Measurements from ENCODE around the gene PRKG1.

Gene PRKG1

DNA sequence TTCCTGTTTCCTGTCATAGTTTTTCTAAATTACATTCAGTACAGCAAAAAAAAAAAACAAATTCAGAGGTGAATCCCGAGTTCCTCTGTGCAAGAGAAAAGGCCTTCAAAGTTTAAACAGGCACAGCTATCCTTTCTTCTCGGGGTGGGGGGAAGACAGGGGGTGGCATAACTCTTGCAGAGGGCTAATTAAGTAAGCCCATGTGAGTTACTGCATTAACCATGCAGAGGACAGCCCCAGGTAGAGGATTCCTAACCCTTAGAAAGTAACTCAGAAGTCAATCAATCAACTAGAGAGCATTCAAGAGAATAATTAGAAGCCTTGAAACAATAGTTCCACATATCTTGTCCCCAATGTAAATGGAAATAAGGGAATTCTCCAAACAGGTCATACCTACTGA, 454.2 kb downstream of the PRKG1 start:
- Histone ChIP-seq H3K36me3 (ENCODE audit: control insufficient read depth, low read length) (no peaks in the 10 kb centered on the region), H3K27ac (ENCODE audit: low read depth, low read length) (no peak overlapping the region), H3K4me3 (ENCODE audit: low read length) (no peak overlapping the region), H3K27me3 (ENCODE audit: control insufficient read depth, low read length) (no peaks in the 10 kb centered on the region; the same call in 1 of the 2 replicates), H3K4me1 (ENCODE audit: control insufficient read depth, low read length) (no peaks in the 10 kb centered on the region), H3F3A (ENCODE audit: control insufficient read depth, insufficient read depth) (no peaks in the 10 kb centered on the region), H3K4me2 (ENCODE audit: low read length) (no peak overlapping the region), H3K9me3 (ENCODE audit: control insufficient read depth, insufficient read depth, low read length) (no peaks in the 10 kb centered on the region), H3K79me2 (ENCODE audit: control insufficient read depth, low read length) (no peaks in the 10 kb centered on the region), H3K9me2 (replicated peaks; ENCODE audit: control insufficient read depth, low read length) (no peaks in the 10 kb centered on the region), H4K20me1 (ENCODE audit: control insufficient read depth, insufficient read depth, low read depth, low read length) (no peaks in the 10 kb centered on the region)
- TF ChIP-seq, protein P1, sequence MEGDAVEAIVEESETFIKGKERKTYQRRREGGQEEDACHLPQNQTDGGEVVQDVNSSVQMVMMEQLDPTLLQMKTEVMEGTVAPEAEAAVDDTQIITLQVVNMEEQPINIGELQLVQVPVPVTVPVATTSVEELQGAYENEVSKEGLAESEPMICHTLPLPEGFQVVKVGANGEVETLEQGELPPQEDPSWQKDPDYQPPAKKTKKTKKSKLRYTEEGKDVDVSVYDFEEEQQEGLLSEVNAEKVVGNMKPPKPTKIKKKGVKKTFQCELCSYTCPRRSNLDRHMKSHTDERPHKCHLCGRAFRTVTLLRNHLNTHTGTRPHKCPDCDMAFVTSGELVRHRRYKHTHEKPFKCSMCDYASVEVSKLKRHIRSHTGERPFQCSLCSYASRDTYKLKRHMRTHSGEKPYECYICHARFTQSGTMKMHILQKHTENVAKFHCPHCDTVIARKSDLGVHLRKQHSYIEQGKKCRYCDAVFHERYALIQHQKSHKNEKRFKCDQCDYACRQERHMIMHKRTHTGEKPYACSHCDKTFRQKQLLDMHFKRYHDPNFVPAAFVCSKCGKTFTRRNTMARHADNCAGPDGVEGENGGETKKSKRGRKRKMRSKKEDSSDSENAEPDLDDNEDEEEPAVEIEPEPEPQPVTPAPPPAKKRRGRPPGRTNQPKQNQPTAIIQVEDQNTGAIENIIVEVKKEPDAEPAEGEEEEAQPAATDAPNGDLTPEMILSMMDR (IDR thresholded peaks at IDR 0.05; ENCODE audit: low read depth, low read length, poor library complexity, severe bottlenecking) = no peak
- no peak for TF ChIP-seq EZH2phosphoT487 (IDR thresholded peaks at IDR 0.05; ENCODE audit: borderline replicate concordance, low read length)

DNA sequence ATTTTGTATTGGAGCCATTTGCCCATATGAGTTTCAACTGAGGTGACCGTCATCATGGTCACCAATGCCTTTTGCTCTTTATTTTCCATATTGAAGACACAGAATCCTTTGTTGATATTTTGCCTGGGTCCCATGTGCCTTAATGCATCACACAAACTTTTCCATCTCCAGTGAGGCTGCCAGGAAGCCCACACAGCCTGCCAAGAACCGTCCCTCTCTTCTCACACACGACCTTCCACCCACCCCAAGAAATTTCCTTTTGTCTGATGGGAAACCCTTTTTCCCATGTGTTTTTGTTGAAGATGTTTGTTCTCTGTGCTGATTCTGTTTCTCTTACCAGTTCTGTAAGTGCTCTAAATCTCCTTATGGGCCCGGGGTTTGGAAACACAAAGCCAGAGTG, 456.3 kb downstream of the PRKG1 start:
- Histone ChIP-seq H4K20me1 (ENCODE audit: control insufficient read depth, insufficient read depth, low read depth, low read length) (no peaks in the 10 kb centered on the region), H3K36me3 (ENCODE audit: control insufficient read depth, low read length) (no peaks in the 10 kb centered on the region), H3K4me2 (ENCODE audit: low read length) (no peak overlapping the region), H3K27ac (ENCODE audit: low read depth, low read length) (no peak overlapping the region), H3K4me3 (ENCODE audit: low read length) (no peak overlapping the region), H3K79me2 (ENCODE audit: control insufficient read depth, low read length) (no peaks in the 10 kb centered on the region), H3F3A (ENCODE audit: control insufficient read depth, insufficient read depth) (no peaks in the 10 kb centered on the region), H3K27me3 (ENCODE audit: control insufficient read depth, low read length) (no peaks in the 10 kb centered on the region; the same call in 1 of the 2 replicates), H3K9me3 (ENCODE audit: control insufficient read depth, insufficient read depth, low read length) (no peaks in the 10 kb centered on the region), H3K4me1 (ENCODE audit: control insufficient read depth, low read length) (no peaks in the 10 kb centered on the region), H3K9me2 (replicated peaks; ENCODE audit: control insufficient read depth, low read length) (no peaks in the 10 kb centered on the region)
- no peak for TF ChIP-seq EZH2phosphoT487 (IDR thresholded peaks at IDR 0.05; ENCODE audit: borderline replicate concordance, low read length)
- TF ChIP-seq, protein P1 (IDR thresholded peaks at IDR 0.05; ENCODE audit: low read depth, low read length, poor library complexity, severe bottlenecking) = no peak

DNA sequence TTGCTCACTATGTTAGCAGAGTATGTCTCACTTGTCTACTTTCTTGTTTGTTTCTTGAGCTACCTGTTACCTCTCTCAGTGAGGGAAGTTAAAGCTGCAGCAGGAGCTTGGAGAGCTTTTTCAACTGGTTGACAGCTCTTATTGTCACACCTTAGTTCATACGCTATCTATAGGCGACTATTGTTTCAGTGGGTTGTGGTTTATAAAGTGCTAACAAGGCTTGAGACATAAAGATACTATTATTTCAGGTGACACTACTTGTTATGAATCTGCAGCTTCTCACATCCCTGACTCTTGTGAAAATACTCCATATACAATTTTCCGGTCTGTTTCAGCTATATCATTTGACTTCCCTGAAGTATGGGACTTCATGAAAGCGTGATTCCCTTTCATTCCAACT, 457.8 kb downstream of the PRKG1 start:
- Histone ChIP-seq H3K79me2 (ENCODE audit: control insufficient read depth, low read length) (no peaks in the 10 kb centered on the region), H3F3A (ENCODE audit: control insufficient read depth, insufficient read depth) (no peaks in the 10 kb centered on the region), H3K4me3 (ENCODE audit: low read length) (no peak overlapping the region), H3K27me3 (ENCODE audit: control insufficient read depth, low read length) (no peaks in the 10 kb centered on the region), H4K20me1 (ENCODE audit: control insufficient read depth, insufficient read depth, low read depth, low read length) (no peaks in the 10 kb centered on the region), H3K4me1 (ENCODE audit: control insufficient read depth, low read length) (no peaks in the 10 kb centered on the region), H3K9me3 (ENCODE audit: control insufficient read depth, insufficient read depth, low read length) (no peaks in the 10 kb centered on the region), H3K27ac (ENCODE audit: low read depth, low read length) (no peak overlapping the region), H3K4me2 (ENCODE audit: low read length) (no peak overlapping the region), H3K9me2 (replicated peaks; ENCODE audit: control insufficient read depth, low read length) (no peaks in the 10 kb centered on the region), H3K36me3 (ENCODE audit: control insufficient read depth, low read length) (no peaks in the 10 kb centered on the region)
- TF ChIP-seq EZH2phosphoT487 (IDR thresholded peaks at IDR 0.05; ENCODE audit: borderline replicate concordance, low read length) = no peak
- TF ChIP-seq, protein P1 (IDR thresholded peaks at IDR 0.05; ENCODE audit: low read depth, low read length, poor library complexity, severe bottlenecking) = no peak

DNA sequence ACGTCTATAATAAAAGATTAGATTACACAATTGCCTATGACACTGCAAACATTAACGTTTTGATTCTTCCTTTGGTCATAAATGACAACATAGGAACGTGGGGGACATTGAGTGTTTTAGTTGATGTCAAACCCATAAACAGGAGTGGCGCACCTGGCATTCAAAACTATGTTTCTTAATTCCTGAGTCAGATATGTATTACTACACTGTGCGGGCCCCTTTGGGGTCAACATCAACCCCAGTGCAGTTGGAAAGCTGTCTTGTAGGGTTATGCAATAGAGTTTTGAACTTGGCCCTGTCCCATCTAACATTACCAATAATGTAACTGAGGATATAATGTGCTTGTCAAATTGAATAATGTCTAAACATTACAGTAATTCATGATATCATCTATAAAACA, 468.6 kb downstream of the PRKG1 start:
- H3K36me3 ChIP-seq (ENCODE audit: control insufficient read depth, low read length) = no peaks in the 10 kb centered on the region
- no peak overlapping the region for H3K4me2 ChIP-seq (ENCODE audit: low read length)
- H3K9me3 ChIP-seq (ENCODE audit: control insufficient read depth, insufficient read depth, low read length) = no peaks in the 10 kb centered on the region
- no peaks in the 10 kb centered on the region for H3K27me3 ChIP-seq (ENCODE audit: control insufficient read depth, low read length)
- TF ChIP-seq EZH2phosphoT487 (IDR thresholded peaks at IDR 0.05; ENCODE audit: borderline replicate concordance, low read length) = no peak
- TF ChIP-seq, protein P1 (IDR thresholded peaks at IDR 0.05; ENCODE audit: low read depth, low read length, poor library complexity, severe bottlenecking) = no peak
- no peaks in the 10 kb centered on the region for H4K20me1 ChIP-seq (ENCODE audit: control insufficient read depth, insufficient read depth, low read depth, low read length)
- H3F3A ChIP-seq (ENCODE audit: control insufficient read depth, insufficient read depth) = no peaks in the 10 kb centered on the region
- no peaks in the 10 kb centered on the region for H3K9me2 ChIP-seq (replicated peaks; ENCODE audit: control insufficient read depth, low read length)
- H3K79me2 ChIP-seq (ENCODE audit: control insufficient read depth, low read length) = no peaks in the 10 kb centered on the region
- H3K4me3 ChIP-seq (ENCODE audit: low read length) = no peak overlapping the region
- H3K4me1 ChIP-seq (ENCODE audit: control insufficient read depth, low read length) = no peaks in the 10 kb centered on the region
- no peak overlapping the region for H3K27ac ChIP-seq (ENCODE audit: low read depth, low read length)
